Measurements from ENCODE around the gene SIRT4. TPM values are rescaled to one million over a fixed set of nuclear protein-coding genes. Genes with fewer than 3 reads are reported as not detected.

SIRT4 gene
- total and polyA plus RNA-seq, 2 of the 13 experiments (the other 11 are each of a cell fraction or from before 2014, with no cell fraction given) = 3.4 to 5.8 TPM

GRCh38 chr12:120265473-120266179 lies 36.5 kb upstream of the SIRT4 start, which contains the start of gene PXN (continued):
- no peak for TF ChIP-seq IKZF5 (CRISPR knock-in tag; IDR thresholded peaks at IDR 0.05)
- no peak for TF ChIP-seq GLI4 (CRISPR knock-in tag; IDR thresholded peaks at IDR 0.05; ENCODE audit: borderline replicate concordance)
- no peak; the same call in 1 of the 2 replicates for TF ChIP-seq DMAP1 (CRISPR knock-in tag; IDR thresholded peaks at IDR 0.05)
- no peak; the same call in 1 of the 2 replicates for TF ChIP-seq GFI1 (CRISPR knock-in tag; IDR thresholded peaks at IDR 0.05; ENCODE audit: borderline replicate concordance)
- TF ChIP-seq MXI1 (IDR thresholded peaks at IDR 0.05; ENCODE audit: borderline replicate concordance, low read depth, low read length) = peak; percentile 88; the same call in 1 of the 3 replicates
- TF ChIP-seq ZBTB44 (CRISPR knock-in tag; IDR thresholded peaks at IDR 0.05) = no peak
- no peak for TF ChIP-seq ONECUT2 (CRISPR knock-in tag; IDR thresholded peaks at IDR 0.05)
- TF ChIP-seq, protein P1, sequence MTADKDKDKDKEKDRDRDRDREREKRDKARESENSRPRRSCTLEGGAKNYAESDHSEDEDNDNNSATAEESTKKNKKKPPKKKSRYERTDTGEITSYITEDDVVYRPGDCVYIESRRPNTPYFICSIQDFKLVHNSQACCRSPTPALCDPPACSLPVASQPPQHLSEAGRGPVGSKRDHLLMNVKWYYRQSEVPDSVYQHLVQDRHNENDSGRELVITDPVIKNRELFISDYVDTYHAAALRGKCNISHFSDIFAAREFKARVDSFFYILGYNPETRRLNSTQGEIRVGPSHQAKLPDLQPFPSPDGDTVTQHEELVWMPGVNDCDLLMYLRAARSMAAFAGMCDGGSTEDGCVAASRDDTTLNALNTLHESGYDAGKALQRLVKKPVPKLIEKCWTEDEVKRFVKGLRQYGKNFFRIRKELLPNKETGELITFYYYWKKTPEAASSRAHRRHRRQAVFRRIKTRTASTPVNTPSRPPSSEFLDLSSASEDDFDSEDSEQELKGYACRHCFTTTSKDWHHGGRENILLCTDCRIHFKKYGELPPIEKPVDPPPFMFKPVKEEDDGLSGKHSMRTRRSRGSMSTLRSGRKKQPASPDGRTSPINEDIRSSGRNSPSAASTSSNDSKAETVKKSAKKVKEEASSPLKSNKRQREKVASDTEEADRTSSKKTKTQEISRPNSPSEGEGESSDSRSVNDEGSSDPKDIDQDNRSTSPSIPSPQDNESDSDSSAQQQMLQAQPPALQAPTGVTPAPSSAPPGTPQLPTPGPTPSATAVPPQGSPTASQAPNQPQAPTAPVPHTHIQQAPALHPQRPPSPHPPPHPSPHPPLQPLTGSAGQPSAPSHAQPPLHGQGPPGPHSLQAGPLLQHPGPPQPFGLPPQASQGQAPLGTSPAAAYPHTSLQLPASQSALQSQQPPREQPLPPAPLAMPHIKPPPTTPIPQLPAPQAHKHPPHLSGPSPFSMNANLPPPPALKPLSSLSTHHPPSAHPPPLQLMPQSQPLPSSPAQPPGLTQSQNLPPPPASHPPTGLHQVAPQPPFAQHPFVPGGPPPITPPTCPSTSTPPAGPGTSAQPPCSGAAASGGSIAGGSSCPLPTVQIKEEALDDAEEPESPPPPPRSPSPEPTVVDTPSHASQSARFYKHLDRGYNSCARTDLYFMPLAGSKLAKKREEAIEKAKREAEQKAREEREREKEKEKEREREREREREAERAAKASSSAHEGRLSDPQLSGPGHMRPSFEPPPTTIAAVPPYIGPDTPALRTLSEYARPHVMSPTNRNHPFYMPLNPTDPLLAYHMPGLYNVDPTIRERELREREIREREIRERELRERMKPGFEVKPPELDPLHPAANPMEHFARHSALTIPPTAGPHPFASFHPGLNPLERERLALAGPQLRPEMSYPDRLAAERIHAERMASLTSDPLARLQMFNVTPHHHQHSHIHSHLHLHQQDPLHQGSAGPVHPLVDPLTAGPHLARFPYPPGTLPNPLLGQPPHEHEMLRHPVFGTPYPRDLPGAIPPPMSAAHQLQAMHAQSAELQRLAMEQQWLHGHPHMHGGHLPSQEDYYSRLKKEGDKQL (CRISPR knock-in tag; IDR thresholded peaks at IDR 0.05; ENCODE audit: low read depth) = no peak
- no peak for TF ChIP-seq CHD4 (IDR thresholded peaks at IDR 0.05; ENCODE audit: borderline replicate concordance, low read length)
- TF ChIP-seq RFX5 (IDR thresholded peaks at IDR 0.05; ENCODE audit: low read depth, low read length) = no peak
- TF ChIP-seq ZNF616 (CRISPR knock-in tag; IDR thresholded peaks at IDR 0.05; ENCODE audit: low read depth) = no peak
- no peak for TF ChIP-seq ZNF12 (CRISPR knock-in tag; IDR thresholded peaks at IDR 0.05)
- TF ChIP-seq HDAC6 (IDR thresholded peaks at IDR 0.05; ENCODE audit: low read depth, low read length) = no peak
- no peak for TF ChIP-seq ZNF83 (CRISPR knock-in tag; IDR thresholded peaks at IDR 0.05; ENCODE audit: borderline replicate concordance)
- TF ChIP-seq NFYC (CRISPR knock-in tag; IDR thresholded peaks at IDR 0.05) = no peak; the same call in 1 of the 2 replicates
- no peak for TF ChIP-seq ZMYM2 (CRISPR knock-in tag; IDR thresholded peaks at IDR 0.05)
- TF ChIP-seq ETV5 (CRISPR knock-in tag; IDR thresholded peaks at IDR 0.05; ENCODE audit: borderline replicate concordance) = no peak
- no peak for TF ChIP-seq ATRX (CRISPR knock-in tag; IDR thresholded peaks at IDR 0.05; ENCODE audit: borderline replicate concordance)
- TF ChIP-seq ETS1 (CRISPR knock-in tag; IDR thresholded peaks at IDR 0.05) = no peak
- no peak for TF ChIP-seq BRCA1 (CRISPR knock-in tag; IDR thresholded peaks at IDR 0.05)

Data from HepG2 (cell line).